Stimulated activated CD8-positive, alpha-beta memory T cell treated with anti-CD3 and anti-CD28 coated beads, Interleukin-12 subunit alpha, Interleukin-12 subunit beta, amount 100 ng/mL, for 1 hour (primary cell): ENCODE results near the gene FAM162A.
"Not testable (repeated sequence)": the region's sequence is repeated elsewhere in the genome, so short reads cannot be mapped to it uniquely, and the experiment has no call there.

Source experiments
- DNase-seq: peaks from one replicate; pipeline ENCODE4 v3.0.0-alpha.2; 2020; ENCODE audit warnings: low read depth

FAM162A gene, protein sequence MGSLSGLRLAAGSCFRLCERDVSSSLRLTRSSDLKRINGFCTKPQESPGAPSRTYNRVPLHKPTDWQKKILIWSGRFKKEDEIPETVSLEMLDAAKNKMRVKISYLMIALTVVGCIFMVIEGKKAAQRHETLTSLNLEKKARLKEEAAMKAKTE

GRCh38 chr3:122383771-122384697 lies at the start of gene FAM162A:
Gene FAM162A (plus strand): TSS chr3:122384182. CDS start chr3:122384266, 84 bp downstream.
- DNase-seq: peak; percentile 82

DNA sequence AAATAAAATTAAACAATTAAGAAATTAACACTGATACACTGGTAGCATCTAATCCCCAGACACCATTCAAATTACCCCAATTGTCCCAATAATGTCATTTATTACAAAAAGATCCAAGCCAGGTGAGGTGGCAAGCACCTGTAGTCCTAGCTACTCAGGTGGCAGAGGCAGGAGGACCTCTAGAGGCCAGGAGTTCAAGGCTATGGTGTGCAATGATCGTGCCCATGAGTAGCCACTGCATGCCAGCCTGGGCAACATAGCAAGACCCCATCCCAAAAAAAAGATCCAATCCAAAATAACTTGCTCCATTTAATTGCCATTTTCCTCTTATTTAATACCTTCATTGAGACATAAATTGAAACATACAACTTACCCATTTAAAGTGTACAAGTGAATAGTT lies 41.2 kb upstream of the FAM162A start:
- DNase-seq: no peak

DNA sequence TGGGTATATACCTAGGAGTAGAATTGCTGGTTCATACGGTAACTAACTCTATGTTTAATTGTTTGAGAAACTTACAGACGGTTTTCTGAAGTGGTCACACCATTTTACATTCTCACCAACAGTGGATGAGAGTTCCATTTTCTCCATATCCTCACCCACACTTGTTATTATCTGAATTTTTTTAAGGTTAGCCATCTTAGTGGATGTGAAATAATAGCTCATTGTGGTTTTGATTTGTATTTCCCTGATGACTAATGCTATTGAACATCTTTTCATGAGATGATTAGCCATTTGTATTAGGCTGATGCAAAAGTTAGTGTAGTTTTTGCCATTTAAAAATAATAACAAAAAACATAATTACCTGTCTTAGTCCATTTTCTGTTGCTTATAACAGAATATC lies 40.3 kb upstream of the FAM162A start:
- DNase-seq: no peak

DNA sequence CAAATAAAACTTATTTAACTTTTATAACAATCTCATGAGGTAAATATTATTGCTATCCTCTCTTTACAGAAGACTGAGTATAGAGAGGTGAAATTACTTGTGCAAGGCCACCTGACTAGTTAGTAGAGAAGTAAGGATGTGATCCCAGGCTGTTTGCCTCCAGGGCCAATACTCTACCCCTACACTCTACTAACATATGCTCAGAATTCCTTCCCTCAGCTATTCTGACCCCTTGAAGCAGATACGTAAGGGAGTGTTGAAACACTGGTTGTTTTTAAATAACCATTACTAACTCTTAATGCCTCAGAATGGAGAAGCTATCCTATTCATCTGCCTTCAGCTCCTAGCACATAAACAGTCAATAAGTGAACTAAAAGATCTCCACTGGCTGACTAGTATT lies 34.8 kb upstream of the FAM162A start:
- DNase-seq: no peak

DNA sequence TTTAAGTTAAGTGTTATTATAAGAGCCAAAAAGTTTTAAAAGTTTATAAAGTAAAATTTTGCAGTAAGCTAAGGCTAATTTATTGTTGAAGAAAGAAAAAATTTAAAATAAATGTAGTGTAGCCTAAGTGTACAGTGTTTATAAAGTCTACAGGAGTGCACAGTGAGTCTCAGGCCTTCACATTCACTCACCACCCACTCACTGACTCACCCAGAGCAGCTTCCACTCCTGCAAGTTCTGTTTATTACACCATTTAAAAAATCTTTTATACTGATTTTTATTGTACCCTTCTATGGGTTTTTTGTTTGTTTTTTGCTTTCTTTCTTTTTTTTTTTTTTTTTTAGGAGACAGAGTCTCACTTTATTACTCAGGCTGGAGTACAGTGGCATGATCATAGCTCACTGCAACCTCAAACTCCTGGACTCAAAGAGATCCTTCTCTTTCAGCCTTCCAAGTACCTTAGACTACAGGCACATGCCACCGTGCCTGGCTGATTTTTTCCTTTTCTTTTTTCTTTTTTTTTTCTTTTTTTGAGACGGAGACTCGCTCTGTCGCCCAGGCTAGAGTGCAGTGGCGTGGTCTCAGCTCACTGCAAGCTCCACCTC lies 33.1 kb upstream of the FAM162A start:
- DNase-seq: no peak

DNA sequence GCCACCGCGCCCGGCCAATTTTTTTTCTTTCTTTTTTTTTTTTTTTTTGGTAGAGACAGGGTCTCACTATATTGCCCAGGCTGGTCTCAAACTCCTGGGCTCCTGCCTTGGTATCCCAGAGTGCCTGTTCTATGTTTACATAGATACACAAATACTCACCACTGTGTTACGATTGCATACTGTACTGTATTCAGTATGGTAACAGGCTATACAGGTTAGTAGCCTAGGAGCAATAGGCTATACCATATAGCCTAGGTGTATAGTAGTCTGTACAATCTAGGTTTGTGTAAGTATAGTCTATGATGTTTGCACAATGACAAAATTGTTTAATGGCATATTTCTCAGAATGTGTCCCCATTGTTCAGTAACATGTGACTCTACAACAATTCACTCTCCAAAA lies 32.4 kb upstream of the FAM162A start:
- no peak for DNase-seq

DNA sequence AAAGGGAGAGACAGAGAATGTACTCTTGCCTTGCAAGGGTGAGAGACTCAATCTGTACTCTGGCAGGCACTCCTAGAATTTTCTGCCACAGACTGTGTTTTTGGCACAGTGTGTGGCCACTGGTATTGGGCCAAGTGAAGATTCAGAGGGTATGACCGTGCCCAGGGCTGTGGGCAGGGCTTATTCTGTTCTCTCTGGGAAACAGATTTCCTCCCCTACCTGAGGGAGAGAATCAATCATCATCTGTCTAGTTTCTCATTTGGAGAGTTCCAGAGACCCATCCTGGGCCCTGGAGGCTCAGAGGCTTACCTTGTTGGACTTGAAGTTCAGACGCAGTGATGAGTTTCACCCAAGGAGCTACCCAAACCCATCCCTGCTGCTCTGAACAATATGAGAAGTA lies 30.8 kb upstream of the FAM162A start:
- DNase-seq: no peak

DNA sequence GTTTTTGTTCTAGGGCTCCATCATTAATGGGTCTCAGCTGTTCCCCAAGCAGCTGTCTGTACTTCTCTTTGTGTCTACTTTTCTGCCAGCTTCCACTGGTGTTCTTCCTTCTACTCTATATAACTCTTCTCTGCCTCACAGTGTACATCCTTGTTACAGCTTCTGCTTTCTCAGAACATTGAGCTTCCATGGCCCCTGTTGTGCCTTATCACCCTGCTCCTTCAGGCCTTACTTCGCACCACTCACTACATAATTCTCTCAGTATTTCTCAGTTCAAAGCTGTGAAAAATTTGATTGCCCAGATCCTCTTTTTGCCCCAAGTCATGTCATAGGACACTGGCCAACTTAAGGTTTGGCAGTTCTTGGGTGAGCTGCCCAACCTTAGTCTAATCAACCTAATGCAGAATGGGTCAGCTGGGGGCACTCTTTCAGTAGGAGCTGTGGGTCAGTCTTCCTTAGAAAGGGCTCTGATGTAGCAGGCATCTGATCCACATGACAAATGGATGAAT lies 30.0 kb upstream of the FAM162A start:
- DNase-seq: no peak

DNA sequence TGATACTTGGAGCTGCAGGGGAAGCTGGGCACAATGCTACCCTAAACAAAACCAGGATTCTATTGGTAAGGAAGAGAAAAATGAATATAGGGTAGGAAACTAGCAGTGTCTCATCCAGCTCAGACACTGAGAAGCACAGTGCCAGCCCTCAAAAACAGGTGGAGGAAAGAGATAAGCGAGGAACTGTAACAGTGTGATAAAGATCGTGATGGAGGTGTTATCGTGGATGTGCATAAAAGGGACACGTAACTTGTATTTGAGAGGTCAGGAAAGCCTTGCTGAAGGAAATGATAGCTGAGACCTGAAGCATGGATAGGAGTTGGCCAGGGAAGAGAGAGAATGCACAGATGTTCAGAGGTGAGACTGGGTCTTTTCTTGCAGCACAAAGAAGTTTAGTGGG lies 28.4 kb upstream of the FAM162A start:
- DNase-seq: no peak

DNA sequence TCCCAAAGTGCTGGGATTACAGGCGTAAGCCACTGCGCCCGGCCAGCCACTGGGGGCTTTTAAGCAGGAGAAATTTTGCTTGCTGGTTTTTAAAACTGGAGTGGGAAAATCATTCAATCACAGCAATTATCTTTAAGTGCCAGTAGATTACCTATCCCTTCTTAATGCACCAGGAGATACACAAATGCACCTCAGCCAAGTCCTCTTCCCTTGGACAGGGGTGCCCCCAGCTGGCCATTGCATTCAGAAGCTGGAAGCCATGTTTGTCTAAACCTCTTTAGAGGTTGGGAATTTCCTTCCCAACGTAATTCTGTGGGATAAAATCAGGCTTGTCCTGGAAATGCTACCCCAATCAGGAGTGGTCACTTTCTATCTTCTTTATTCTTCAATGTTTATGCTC lies 27.6 kb upstream of the FAM162A start:
- DNase-seq: no peak

DNA sequence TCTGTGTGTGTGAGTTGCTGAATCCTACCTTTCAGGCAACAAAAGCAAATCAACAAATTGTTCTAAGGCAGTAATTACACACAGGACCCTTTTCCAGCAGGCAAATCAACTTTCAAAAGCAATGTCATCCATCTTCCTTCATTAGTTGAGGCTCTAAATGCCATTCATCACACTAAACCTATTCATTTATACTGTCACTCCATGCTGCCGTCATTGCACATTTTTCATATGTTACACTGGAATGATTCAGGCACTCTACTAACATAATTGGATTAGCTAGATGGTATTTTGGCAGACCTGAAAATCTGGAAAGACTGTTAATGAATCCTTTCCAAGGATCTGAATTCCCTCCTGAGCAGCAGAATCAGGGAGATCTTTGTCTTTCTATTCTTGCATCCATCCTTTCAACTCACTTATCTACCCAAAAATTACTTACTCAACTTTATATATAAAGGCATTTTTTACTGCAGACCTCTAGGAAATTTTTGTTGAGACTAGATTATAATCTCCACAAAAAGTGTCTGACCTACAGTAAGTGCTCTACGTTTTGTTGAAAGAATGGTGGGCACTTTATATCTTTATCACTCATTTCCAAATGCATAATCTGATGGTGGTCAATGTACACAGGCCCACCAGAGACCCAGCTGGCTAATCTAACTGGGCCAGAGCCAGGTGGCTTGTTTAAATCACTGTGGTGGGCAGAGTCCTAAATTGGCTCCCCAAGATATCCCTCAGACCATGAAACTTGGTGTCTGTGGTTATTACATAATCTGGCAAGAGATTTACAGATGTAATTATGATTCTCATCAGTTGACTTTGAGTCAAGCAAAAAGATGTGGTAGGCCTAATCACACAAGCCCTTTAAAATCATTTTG lies 25.9 kb upstream of the FAM162A start:
- no peak for DNase-seq

- no peak for DNase-seq
Observed at GRCh38 chr3:122358703-122359032, 25.3 kb upstream of the FAM162A start.

- no peak for DNase-seq
Observed at GRCh38 chr3:122362026-122362425, 22.0 kb upstream of the FAM162A start.

- no peak for DNase-seq
Observed at GRCh38 chr3:122364490-122364889, 19.5 kb upstream of the FAM162A start.

GRCh38 chr3:122365073-122365472 lies 18.9 kb upstream of the FAM162A start:
- no peak for DNase-seq

- not testable (repeated sequence) for DNase-seq
Observed at GRCh38 chr3:122365582-122366378, 18.2 kb upstream of the FAM162A start.

DNA sequence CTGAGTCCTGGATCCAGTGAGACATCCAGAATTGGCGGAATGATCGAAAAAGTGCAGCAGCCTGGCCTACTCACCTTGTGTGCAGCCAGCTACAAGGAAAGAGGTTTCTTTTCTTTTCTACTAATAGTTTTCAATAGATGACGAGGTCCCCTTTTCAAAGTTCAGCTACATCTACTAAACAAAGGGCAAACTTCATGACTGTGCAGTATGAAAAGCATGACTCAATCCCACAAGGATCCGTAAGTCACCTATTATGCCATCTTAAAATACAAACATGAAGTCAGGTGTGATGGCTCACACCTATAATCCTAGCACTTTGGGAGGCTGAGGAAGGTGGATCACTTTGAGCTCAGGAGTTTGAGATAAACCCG lies 17.6 kb upstream of the FAM162A start:
- no peak for DNase-seq

- no peak for DNase-seq
Observed at GRCh38 chr3:122374034-122374433, 9.9 kb upstream of the FAM162A start.

- DNase-seq: no peak
Observed at GRCh38 chr3:122377975-122378374, 6.0 kb upstream of the FAM162A start.

GRCh38 chr3:122382888-122383666 lies 905 bp upstream of the FAM162A start, which contains the start of gene MIX23:
Gene MIX23 (minus strand): TSS chr3:122383231. CDS start chr3:122383224, 7 bp downstream.
- DNase-seq: peak; percentile 71
